T-helper 2 cell treated with Interferon-gamma antibody and Interleukin-4, amounts not matched to agents 100 ng/mL and 5 ng/mL, for 36 hours (primary cell): Measurements from ENCODE around the gene SLC2A13. TPM values are rescaled to one million over a fixed set of nuclear protein-coding genes. Genes with fewer than 3 reads are reported as not detected.
"Not testable (repeated sequence)": the region's sequence is repeated elsewhere in the genome, so short reads cannot be mapped to it uniquely, and the experiment has no call there.

Experiments used
- intact Hi-C: fragments of 100-400 bp; cut with micrococcal nuclease; formaldehyde crosslinking; loops from one replicate; pipeline ENCODE4 v1.15.1; 2023
- total RNA-seq: library from RNA; stranded (reverse); gene quantifications from 2 replicates; pipeline ENCODE4 v1.2.3, GENCODE V29; 2022

The SLC2A13 gene
- total RNA-seq, 1 donor from 2014 or later: 3.2 TPM

DNA sequence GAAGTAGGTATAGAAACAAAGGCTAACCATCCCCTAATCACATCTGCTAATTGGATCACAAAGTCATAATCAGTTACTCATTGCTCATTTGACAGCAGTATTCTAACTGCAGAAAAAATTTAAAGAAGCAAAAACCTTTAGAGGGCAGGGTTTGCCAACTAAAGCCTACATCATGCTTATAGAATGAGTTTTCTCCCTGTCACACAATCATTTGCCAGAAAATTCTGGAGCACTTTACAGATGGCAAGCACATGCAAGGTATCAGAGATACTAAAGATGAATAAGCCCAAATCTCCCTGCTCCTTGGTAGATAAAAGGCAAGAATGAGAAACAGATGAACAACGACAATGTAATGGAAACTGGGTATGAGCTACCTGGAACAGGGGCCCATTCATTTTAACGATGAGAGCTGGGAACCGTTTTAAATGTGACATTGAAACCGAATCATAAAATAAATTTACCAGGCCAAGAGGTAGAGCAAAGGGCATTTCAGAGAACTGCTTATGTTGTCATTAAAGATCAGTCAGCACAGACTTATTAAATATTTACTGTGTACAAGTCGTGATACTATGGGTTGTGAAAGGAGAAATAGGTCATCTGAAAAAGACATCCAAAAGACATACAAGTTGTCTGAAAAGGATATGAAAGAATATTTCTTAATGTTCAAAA is 274.9 kb downstream of the SLC2A13 start:
- intact Hi-C loops: no loop called here

DNA sequence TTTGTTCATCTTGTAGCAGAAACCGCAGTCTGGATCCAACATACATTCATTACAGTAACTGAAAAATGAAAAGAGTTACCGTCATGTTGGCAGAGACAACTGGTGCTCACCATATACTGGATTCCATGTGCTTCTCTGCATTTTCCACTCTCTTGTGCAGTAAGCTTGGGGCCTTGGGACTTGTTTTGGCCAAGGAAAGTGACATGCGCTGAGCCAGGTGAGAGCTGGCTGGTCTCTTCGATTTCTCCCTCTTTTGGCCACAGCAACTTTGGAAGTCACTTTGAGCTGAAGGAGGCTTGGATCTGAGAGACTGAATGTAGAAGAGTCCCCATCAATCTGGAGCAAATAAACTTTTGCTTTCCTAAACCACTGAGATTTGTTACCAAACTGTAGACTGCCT is 275.7 kb downstream of the SLC2A13 start:
- intact Hi-C loops: no loop called here

DNA sequence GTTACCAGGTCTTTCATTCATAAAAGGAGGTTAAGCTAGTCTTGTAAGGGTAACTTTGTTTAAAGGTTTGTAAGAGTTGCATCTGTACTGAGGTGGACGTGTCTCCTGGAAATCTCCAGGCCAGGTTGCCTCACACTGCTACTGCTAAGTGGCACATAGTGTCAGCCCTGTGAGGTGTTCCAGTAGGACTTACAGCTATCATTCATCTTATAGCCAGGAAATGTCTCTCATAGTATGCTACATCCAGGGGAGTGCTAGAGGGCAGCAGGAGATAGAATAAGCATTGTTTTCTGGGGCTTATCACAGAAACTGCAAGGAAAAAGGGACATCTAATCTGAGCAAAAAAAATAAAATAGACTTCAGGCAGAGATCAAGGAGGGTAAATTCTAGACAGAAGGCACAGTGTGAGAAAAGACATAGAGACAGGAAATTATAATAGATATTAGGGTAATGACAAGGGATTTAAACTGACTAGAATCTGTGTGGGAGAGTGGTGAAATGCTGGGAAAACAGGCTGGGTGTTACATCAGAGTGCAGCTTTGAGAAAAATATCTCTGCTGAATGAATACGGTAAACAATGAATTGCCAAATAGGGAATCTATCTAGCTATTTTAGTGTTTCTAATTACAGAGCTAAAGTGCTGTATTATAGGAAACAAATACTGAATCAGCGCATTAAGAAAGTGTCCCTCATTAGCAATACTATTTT is 281.2 kb downstream of the SLC2A13 start:
- intact Hi-C loops: no loop called here

DNA sequence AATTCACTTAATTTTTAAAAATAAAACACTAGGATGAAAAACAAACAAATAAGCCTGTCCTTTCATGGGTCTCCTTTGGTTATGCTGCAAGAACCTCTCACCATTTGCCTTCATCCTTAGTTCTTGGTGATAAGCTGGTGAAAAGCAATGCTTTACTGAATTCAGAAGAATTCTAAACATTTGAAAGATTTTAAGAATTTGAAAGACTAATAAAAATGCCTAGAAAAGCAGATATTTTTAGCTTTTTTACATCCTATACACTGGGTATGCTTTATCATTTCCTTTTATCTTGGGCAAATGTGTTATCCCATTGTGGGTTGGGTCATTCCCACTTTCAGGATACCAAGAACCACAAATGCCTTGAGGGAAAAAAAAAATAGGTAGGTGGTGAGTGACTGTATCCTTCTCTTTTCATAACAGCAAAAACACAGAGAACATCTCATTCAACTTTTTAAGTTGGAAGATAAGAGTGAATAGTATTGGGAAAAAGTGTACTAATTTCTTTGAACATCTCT is 289.2 kb downstream of the SLC2A13 start:
- intact Hi-C loops: no loop called here

DNA sequence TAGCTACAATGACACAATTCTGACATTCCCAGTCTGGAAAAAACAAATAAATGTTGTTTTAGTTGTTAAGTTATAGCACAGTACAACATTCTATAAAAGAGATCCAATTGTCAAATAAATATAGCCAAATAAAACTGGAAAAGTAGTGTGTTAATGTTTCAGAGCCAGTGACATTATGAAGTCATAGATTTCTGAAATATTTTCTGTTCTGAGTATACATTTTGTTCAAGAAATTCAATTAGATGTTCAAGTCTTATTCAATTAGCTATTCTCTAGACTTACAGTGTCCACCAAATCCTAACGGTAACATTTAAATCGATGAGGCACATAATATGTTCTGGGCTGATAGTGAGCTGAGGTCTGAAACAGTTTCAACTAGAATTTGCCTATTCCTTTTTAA is 290.1 kb downstream of the SLC2A13 start:
- intact Hi-C loops: no loop called here

DNA sequence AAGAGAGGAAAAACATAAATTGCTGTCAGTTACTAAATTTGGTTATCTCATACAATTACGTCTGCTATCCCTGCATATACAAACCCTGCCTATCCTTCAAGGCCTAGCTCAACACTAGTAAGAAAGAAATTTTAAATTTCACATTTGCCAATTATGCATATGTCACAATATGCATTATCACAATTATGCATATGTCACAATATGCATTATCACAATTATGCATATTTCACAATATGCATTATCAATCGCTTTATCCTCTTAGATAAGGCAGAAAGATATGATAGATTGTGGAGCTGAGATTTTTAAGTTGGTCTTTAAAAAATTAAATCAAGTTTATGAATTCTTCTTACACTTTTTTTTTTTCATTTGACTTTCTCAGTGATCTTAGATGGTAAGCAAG is 291.3 kb downstream of the SLC2A13 start:
- intact Hi-C loops: no loop called here

DNA sequence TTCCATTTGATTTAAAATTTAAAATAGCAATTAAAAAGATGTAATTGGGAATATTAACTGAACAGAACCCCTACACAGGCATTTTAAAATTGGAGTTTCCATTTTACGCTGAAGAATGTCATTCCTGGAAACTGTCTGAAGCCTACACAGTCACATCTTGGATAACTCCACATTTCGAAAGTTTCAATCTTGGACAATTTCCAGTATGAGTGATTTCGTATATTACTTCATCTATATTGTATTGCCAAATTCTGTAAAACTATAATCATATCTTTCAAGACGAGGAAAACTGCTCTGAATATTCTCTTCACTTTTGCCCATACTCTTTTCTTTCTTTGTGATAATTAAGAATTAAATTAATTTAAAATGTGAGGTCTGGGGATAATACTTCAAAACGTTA is 292.1 kb downstream of the SLC2A13 start:
- intact Hi-C loops: no loop called here

DNA sequence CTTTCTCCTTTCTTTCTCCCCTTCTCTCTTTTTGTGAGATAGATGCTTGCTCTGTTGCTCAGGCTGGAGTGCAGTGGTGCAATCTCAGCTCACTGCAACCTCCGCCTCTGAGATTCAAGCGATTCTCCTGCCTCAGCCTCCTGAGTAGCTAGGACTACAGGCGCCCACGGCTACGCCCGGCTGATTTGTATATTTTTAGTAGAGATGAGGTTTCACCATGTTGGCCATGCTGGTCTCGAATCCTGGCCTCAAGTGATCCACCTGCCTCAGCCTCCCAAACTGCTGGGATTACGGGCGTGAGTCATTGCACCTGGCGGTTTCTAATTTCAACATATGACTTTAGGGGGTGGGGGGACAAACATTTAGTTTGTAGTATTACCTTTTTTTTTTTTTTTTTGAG is 293.4 kb downstream of the SLC2A13 start:
- intact Hi-C loops: not testable (repeated sequence)

DNA sequence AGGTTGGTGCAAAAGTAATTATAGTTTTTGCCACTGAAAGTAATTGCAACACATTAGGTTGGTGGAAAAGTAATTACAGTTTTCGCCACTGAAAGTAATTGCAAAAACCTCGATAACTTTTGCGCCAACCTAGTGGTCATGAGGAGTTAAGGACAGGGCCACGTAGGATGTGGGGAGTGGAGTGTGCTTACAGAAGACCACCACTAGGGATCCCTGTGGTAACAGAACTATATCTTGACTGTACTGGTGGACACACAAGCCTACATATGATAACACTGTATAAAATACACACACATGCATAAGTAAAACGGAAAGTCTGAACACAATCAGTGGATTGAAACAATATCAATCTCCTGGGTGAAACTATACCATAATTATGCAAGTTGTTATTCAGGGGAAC is 298.8 kb downstream of the SLC2A13 start:
- intact Hi-C loops: no loop called here

DNA sequence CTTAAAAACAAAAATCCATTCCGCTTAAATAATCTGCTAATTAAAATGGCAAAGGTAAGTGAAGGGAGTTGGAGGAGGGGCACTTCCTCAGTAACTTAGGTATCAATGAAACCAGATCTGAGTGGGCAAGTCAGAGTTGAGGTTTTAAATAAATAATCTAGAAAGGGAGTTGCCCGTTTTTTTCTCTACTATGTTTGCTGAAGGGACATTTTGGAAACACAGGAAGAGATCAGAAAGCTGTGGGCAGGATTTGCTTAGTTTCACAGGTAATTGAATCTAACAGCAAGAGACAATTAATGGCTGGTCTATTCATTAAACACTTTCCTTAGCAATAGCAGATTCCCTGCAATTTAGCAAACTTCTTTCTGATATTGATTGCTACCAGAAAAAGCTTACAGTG is 300.2 kb downstream of the SLC2A13 start:
- intact Hi-C loops: no loop called here

DNA sequence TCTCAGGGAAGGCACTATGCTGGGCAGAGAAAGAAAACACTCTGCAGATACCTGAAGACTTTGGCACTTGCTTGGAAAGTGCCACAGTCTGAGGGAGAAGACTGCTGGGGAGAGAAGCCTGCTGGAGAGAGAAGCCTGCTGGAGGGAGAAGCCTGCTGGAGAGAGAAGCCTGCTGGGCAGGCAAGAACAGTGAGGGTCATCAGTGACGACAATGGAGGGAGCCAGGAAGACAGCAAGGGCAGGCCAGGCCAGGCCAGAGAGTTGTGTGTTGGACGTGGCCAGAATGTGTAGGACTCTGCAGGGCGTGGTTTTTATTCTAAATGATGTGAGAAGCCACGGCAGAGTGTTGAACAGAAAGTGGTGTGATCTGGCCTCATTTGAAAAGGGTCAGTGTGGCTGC is 301.0 kb downstream of the SLC2A13 start:
- intact Hi-C loops: no loop called here

DNA sequence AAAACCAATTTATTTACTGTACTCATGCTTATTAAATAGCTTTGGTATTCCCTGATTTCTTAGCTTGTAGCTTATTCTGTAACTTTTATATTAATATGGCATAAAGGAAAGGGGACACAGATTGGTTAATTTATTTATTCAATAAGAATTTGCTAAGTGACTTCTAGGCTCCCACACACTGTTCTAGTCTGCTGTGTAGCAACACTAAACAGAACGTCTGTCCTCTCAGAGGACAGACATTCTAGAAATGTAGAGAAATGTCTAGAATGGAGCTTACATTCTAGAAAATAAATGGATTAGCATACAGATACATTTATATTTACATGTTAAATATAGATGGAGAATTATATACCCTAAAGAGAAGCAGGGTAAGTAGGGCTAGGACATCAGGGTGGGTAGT is 301.4 kb downstream of the SLC2A13 start:
- intact Hi-C loops: no loop called here

DNA sequence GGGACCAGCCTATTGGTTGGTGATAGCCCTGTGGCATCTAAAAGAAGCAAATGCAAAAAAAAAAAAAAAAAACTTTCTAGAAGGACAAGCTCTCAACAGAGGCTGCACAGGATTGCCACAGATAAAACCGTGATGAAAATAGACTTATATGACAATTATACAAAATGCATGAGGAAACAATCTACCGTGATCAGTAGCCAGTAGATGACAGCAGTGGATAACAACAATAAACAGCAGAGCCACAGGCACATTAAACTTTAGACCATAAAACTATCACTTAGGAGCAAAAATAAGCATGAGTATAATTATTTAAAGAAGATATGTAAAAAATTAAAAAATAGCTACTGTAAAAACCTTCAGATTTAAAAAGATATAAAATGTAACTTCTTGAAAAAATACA is 302.7 kb downstream of the SLC2A13 start:
- intact Hi-C loops: no loop called here

DNA sequence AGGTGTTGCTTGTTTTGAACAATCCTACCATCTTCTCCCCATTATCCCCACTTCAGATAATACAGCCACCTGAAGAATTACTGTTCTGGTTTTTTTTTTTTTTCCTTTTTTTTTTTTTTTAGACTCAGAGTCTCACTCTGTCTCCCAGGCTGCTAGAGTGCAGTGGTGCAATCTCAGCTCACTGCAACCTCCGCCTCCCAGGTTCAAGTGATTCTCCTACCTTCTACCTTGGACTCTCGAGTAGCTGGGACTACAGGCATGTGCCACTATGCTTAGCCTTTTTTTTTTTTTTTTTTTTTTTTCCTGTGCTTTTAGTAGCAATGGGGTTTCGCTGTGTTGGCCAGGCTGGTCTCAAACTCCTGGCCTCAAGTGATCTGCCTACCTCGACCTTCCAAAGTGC is 306.9 kb downstream of the SLC2A13 start:
- intact Hi-C loops: no loop called here

DNA sequence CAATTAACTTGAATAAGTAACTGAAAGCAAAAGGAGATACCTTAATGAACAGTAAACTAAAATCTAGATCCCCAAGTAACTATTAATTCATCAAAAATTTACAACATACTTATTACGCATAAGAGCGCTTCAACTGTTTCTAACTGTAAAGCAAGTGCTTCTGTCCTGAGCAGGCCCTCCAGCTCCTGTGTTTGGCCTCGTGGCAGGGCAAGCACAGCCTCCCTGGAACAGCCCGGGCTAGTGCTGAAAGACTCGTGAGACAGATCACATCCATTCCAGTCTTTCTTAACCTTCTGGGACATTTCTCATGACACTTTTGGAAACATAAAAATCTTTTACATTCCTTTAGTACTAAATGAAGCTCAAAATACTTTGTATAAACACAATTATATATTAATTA is 307.5 kb downstream of the SLC2A13 start:
- intact Hi-C loops: no loop called here

DNA sequence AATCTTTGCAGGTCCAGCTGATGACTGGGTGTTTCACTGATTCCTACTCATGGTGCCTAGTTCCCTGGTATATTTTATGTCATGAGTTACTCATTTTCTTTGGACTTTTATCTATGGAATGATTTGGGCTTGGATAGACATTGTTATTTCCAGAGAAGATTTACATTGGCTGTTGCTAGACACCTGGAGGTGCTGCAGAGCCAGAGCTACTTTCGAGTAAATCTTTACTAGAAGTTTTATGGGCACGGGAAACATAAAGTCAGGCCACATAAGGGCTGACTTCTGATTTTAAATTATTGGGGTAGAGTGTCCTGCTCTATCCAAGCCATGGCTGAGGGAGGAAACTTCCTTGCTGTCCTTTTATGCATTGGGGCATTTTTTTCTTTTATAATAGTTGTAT is 310.4 kb downstream of the SLC2A13 start:
- intact Hi-C loops: no loop called here

DNA sequence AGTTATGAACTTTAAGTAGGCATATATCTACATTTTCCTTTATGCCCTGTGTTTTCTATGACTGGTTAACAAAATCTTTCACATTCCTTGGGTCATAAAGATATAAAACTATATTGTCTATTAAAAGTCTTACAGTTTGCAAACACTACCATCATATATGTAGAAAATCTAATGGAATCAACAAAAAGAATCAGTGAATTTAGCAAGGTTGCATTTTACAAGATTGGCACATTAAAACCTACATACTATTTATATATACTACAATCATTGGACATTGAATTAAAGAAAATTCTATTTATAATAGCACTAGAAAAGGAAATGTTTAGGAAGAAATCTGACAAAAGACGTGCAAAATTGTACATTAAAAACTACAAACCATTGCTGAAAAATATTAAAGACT is 312.9 kb downstream of the SLC2A13 start:
- intact Hi-C loops: no loop called here

DNA sequence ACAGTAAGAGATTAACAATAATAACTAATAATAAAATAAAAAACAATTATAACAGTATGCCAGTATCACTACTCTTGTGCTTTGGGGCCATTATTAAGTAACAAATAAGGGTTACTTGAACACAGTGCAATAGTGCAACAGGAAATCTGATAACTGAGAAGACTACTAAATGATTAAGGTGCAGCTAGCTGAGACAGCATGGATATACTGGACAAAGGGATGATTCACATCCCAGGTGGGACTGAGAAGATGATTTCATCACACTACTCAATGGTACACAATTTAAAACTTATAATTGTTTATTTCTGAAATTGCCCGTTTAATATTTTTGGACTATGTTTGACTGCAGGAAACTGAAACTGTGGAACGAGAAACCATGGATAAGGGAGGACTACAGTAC is 317.6 kb downstream of the SLC2A13 start:
- intact Hi-C loops: no loop called here

DNA sequence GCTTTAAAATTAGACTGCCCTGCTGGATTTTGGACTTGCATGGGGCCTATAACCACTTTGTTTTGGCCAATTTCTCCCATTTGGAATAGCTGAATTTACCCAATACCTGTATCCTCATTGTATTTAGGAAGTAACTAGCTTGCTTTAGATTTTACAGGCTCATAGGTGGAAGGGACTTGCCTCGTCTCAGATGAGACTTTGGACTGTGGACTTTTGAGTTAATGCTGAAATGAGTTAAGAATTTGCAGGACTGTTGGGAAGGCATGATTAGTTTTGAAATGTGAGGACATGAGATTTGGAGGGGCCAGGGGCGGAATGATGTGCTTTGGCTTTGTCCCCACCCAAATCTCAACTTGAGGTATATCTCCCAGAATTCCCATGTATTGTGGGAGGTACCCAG is 320.1 kb downstream of the SLC2A13 start:
- intact Hi-C loops: not testable (repeated sequence)

DNA sequence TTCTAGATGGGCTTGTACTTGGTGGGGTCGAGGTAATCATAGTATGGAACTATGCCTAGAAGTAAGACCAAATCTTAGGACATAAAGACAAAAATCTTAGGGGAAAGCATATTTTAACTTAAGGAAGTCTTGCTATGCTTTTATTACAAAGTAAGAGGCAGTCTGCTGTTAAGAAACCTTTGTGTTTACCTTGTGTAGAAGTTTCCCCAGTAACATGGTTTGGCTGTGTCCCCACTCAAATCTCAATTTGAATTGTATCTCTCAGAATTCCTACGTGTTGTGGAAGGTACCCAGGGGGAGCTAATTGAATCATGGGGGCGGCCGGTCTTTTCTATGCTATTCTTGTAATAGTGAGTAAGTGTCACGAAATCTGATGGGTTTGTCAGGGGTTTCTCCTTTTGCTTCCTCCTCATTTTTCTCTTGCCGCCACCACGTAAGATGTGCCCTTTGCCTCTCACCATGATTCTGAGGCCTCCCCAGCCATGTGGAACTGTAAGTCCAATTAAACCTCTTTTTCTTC is 323.8 kb downstream of the SLC2A13 start:
- intact Hi-C loops: no loop called here

DNA sequence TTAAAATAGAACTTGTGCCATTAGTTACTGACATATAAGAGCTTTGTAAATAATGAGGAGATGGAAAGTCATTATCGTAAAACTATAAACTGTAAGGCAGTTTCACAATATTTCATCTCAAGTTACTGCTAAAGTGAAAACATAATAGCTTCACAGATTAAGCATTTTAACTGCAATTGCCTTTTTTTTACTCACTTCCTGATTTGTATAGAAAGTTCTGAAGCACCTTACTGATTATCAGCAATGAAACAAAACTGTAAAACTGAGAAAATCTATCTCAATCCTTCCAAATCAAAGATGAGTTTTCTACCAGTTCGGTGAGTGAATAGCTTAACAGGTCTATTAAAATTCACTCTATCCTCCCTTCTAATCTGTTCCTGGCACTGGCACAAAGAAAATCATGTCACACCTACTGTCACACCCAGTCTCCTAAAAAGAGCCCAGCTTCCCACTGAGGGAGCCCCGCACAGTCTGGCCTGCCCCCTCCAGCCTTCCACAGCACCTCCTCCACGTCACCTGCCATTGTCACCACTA is 324.9 kb downstream of the SLC2A13 start:
- intact Hi-C loops: no loop called here

DNA sequence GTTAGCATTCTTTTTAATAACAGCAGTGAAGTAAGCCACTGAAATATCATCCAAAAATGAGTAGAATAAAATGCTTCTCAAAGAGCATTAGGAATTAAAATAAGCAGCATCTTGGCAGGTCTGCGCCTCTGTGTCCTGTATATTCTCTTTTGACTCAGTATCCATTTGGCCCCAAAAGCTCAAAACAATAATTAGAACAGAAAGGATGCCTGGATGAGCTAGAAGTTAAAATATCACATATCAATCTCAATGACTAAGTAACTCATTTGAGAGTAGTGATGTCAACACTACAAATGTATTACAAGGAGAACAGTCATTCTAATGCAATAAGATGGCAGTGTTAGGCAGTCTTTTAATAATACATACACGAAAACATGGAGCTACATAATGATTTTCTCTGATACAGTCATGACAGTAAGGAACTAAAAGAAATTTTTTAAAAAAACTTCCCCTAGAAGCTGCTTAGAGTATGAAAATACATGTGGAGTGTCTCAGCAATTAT is 325.4 kb downstream of the SLC2A13 start:
- intact Hi-C loops: no loop called here
